Lower leg skin (tissue), 3 donors: ENCODE measurements around the gene INSC.

Experiments used
- POLR2A ChIP-seq, 2 donors: fragments of 450-650 bp; IDR thresholded peaks; one replicate each; pipeline ENCODE4 v1.6.1; 2016 to 2017; ENCODE audit warnings: antibody characterized with exemption in 2 of 2, mild to moderate bottlenecking in 1 of 2, moderate library complexity in 1 of 2
- TF ChIP-seq, protein P1 (sequence below), 3 donors: fragments of 450-650 bp; IDR thresholded peaks; one replicate each; pipeline ENCODE4 v1.5.1; 2016; ENCODE audit warnings: antibody characterized with exemption in 3 of 3, mild to moderate bottlenecking in 3 of 3, moderate library complexity in 2 of 3

- TF ChIP-seq, protein P1, sequence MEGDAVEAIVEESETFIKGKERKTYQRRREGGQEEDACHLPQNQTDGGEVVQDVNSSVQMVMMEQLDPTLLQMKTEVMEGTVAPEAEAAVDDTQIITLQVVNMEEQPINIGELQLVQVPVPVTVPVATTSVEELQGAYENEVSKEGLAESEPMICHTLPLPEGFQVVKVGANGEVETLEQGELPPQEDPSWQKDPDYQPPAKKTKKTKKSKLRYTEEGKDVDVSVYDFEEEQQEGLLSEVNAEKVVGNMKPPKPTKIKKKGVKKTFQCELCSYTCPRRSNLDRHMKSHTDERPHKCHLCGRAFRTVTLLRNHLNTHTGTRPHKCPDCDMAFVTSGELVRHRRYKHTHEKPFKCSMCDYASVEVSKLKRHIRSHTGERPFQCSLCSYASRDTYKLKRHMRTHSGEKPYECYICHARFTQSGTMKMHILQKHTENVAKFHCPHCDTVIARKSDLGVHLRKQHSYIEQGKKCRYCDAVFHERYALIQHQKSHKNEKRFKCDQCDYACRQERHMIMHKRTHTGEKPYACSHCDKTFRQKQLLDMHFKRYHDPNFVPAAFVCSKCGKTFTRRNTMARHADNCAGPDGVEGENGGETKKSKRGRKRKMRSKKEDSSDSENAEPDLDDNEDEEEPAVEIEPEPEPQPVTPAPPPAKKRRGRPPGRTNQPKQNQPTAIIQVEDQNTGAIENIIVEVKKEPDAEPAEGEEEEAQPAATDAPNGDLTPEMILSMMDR (IDR thresholded peaks at IDR 0.05): no peak
- TF ChIP-seq POLR2A (IDR thresholded peaks at IDR 0.05): no peak
Measured at GRCh38 chr11:15127341-15127740, 12.6 kb downstream of the INSC start.
